H9 (cell line): ENCODE data around the gene KCNK5. TPM values are rescaled to one million over a fixed set of nuclear protein-coding genes. Genes with fewer than 3 reads are reported as not detected.

Experiments
- DNase-seq: peaks from one replicate; pipeline ENCODE4 v3.0.0-alpha.2; 2017
- H2AFZ ChIP-seq: one replicate; pipeline ENCODE4 v1.6.1; 2013; ENCODE audit warnings: mild to moderate bottlenecking, low read length, control low read depth, moderate library complexity
- H2AK5ac ChIP-seq: 2 replicates; pipeline ENCODE4 v1.6.1; 2013; ENCODE audit warnings: low read length, control low read depth, mixed read lengths; ENCODE audit not compliant: insufficient read length
- H2BK120ac ChIP-seq: one replicate; pipeline ENCODE4 v1.6.1; 2013; ENCODE audit warnings: low read depth, mild to moderate bottlenecking, low read length, control low read depth, inconsistent platforms; ENCODE audit not compliant: poor library complexity, severe bottlenecking
- H2BK12ac ChIP-seq: 2 replicates; pipeline ENCODE4 v1.6.1; 2013; ENCODE audit warnings: low read length, control low read depth, mixed read lengths, low read depth; ENCODE audit not compliant: insufficient read length
- H2BK15ac ChIP-seq: 2 replicates; pipeline ENCODE4 v1.6.1; 2013; ENCODE audit warnings: low read depth, low read length, control low read depth
- H2BK20ac ChIP-seq: one replicate; pipeline ENCODE4 v1.6.1; 2013; ENCODE audit warnings: low read depth, mild to moderate bottlenecking, low read length, control low read depth, inconsistent platforms; ENCODE audit not compliant: poor library complexity, severe bottlenecking
- H2BK5ac ChIP-seq: 2 replicates; pipeline ENCODE4 v1.6.1; 2013; ENCODE audit warnings: low read length, control low read depth, mixed read lengths; ENCODE audit not compliant: insufficient read length
- H3K14ac ChIP-seq: 2 replicates; pipeline ENCODE4 v1.6.1; 2013; ENCODE audit warnings: low read length, control low read depth; ENCODE audit not compliant: insufficient read depth
- H3K18ac ChIP-seq: 2 replicates; pipeline ENCODE4 v1.6.1; 2013; ENCODE audit warnings: low read depth, mild to moderate bottlenecking, mixed read lengths, low read length, control low read depth; ENCODE audit not compliant: insufficient read length
- H3K23ac ChIP-seq: 2 replicates; pipeline ENCODE4 v1.6.1; 2013; ENCODE audit warnings: low read length, control low read depth, mixed read lengths, low read depth; ENCODE audit not compliant: insufficient read length
- H3K23me2 ChIP-seq: 2 replicates; pipeline ENCODE4 v1.6.1; 2013; ENCODE audit warnings: low read depth, mild to moderate bottlenecking, mixed read lengths, low read length, control low read depth; ENCODE audit not compliant: insufficient read length, poor library complexity, severe bottlenecking
- H3K27ac ChIP-seq: 2 replicates; pipeline ENCODE4 v1.5.1; 2013; ENCODE audit warnings: low read length, control low read depth, mixed read lengths, low read depth; ENCODE audit not compliant: insufficient read length
- H3K27me3 ChIP-seq: 2 replicates; pipeline ENCODE4 v1.6.1; 2013; ENCODE audit warnings: low read length, control low read depth, inconsistent platforms; ENCODE audit not compliant: insufficient read depth
- H3K4ac ChIP-seq: 2 replicates; pipeline ENCODE4 v1.6.1; 2013; ENCODE audit warnings: low read depth, mild to moderate bottlenecking, control low read depth, inconsistent platforms, low read length, moderate library complexity
- H3K4me1 ChIP-seq: 2 replicates; pipeline ENCODE4 v1.6.1; 2013; ENCODE audit warnings: low read length, control low read depth, inconsistent platforms; ENCODE audit not compliant: insufficient read depth
- H3K4me2 ChIP-seq: 2 replicates; pipeline ENCODE4 v1.6.1; 2013; ENCODE audit warnings: low read length, control low read depth, mixed read lengths; ENCODE audit not compliant: insufficient read length, insufficient read depth
- H3K56ac ChIP-seq: 2 replicates; pipeline ENCODE4 v1.6.1; 2013; ENCODE audit warnings: low read depth, mild to moderate bottlenecking, mixed read lengths, low read length, control low read depth; ENCODE audit not compliant: insufficient read length
- H3K79me1 ChIP-seq: 2 replicates; pipeline ENCODE4 v1.6.1; 2013; ENCODE audit warnings: low read depth, mild to moderate bottlenecking, moderate library complexity, low read length, control low read depth, inconsistent platforms; ENCODE audit not compliant: insufficient read depth, poor library complexity, severe bottlenecking
- H3K79me2 ChIP-seq: 2 replicates; pipeline ENCODE4 v1.6.1; 2013; ENCODE audit warnings: low read length, control low read depth, inconsistent platforms; ENCODE audit not compliant: insufficient read depth
- H3K9ac ChIP-seq: 2 replicates; pipeline ENCODE4 v1.6.1; 2013; ENCODE audit warnings: low read length, control low read depth, mixed read lengths; ENCODE audit not compliant: insufficient read length; ENCODE audit errors: extremely low read depth
- H3K9me3 ChIP-seq: one replicate; pipeline ENCODE4 v1.6.1; 2013; ENCODE audit warnings: low read depth, low read length, inconsistent platforms; ENCODE audit not compliant: control insufficient read depth
- H3T11ph ChIP-seq: one replicate; pipeline ENCODE4 v1.6.1; 2013; ENCODE audit warnings: mild to moderate bottlenecking, low read length, control low read depth, inconsistent platforms
- H4K20me1 ChIP-seq: one replicate; pipeline ENCODE4 v1.6.1; 2013; ENCODE audit not compliant: control insufficient read depth, insufficient read length, insufficient read depth
- H4K5ac ChIP-seq: 2 replicates; pipeline ENCODE4 v1.6.1; 2013; ENCODE audit warnings: low read depth, mild to moderate bottlenecking, mixed read lengths, low read length, control low read depth; ENCODE audit not compliant: insufficient read length
- H4K8ac ChIP-seq: replicated peaks from 2 replicates; pipeline ENCODE4 v1.6.1; 2013; ENCODE audit warnings: low read length, control low read depth, mixed read lengths, low read depth; ENCODE audit not compliant: insufficient read length
- H4K91ac ChIP-seq: 2 replicates; pipeline ENCODE4 v1.6.1; 2013; ENCODE audit warnings: low read depth, mild to moderate bottlenecking, moderate library complexity, mixed read lengths, low read length, control low read depth; ENCODE audit not compliant: insufficient read length
- H3K27ac Mint-ChIP-seq, 3 experiments: 2 replicates in 2 of 3; 3 replicates in 1 of 3; pipeline ENCODE4 v1.8.0; 2020 to 2021; ENCODE audit warnings: mixed read lengths in 3 of 3, mild to moderate bottlenecking in 1 of 3, moderate library complexity in 1 of 3
- H3K27me3 Mint-ChIP-seq: 2 replicates; pipeline ENCODE4 v1.8.0; 2021; ENCODE audit warnings: low read depth, mild to moderate bottlenecking, moderate library complexity, mixed read lengths
- H3K36me3 Mint-ChIP-seq, 3 experiments: 2 replicates in 2 of 3; 3 replicates in 1 of 3; pipeline ENCODE4 v1.8.0; 2020 to 2021; ENCODE audit warnings: low read depth in 3 of 3, mixed read lengths in 3 of 3; ENCODE audit not compliant: insufficient read depth in 1 of 3
- H3K4me1 Mint-ChIP-seq, 2 experiments: 2 replicates each; pipeline ENCODE4 v1.8.0; 2020; ENCODE audit warnings: mixed read lengths in 2 of 2
- H3K4me3 Mint-ChIP-seq, 2 experiments: 2 replicates in 1 of 2; 3 replicates in 1 of 2; pipeline ENCODE4 v1.8.0; 2020 to 2021; ENCODE audit warnings: mild to moderate bottlenecking in 2 of 2, mixed read lengths in 2 of 2, moderate library complexity in 1 of 2
- H3K9me3 Mint-ChIP-seq, 2 experiments: 2 replicates in 1 of 2; 3 replicates in 1 of 2; pipeline ENCODE4 v1.8.0; 2020; ENCODE audit warnings: mild to moderate bottlenecking in 2 of 2, mixed read lengths in 2 of 2, moderate library complexity in 1 of 2
- CTCF ChIP-seq: fragments of 200-600 bp; sonication (generic); conservative IDR thresholded peaks from 3 replicates; pipeline ENCODE4 v1.8.0; 2021; ENCODE audit warnings: antibody characterized with exemption, mild to moderate bottlenecking
- WGBS: extraction: QIAGEN DNeasy Blood & Tissue Kit; methylation state at CpG from one replicate; pipeline ENCODE4 v1.1.7; 2013; ENCODE audit warnings: missing lambda C conversion rate, low lambda C conversion rate, mixed read lengths; ENCODE audit not compliant: insufficient read length; ENCODE audit errors: extremely low coverage; 5-methylcytosine and 5-hydroxymethylcytosine counted together
- total RNA-seq: library from RNA; stranded (reverse); gene quantifications from 2 replicates; pipeline ENCODE4 v1.2.1, GENCODE V29; 2021

KCNK5 gene
- total RNA-seq, 1 experiment from 2014 or later: 30.0 TPM

- DNase-seq: no peak
- no peaks in the 10 kb centered on the region for H4K20me1 ChIP-seq
- no peak overlapping the region for H2BK15ac ChIP-seq
- Mint-ChIP-seq H3K27ac (peak overlapping the region in 1 of 3 experiments; percentile 20; a peak in 1 of 7 replicates), H3K27me3 (peaks cover 2% of the 10 kb centered on the region; the same call in 1 of the 2 replicates), H3K4me3 (peak overlapping the region in 1 of 2 experiments; percentile 58; a peak in 3 of 5 replicates), H3K9me3 (no peaks in the 10 kb centered on the region), H3K36me3 (peaks cover 25 to 42% (median 33%) of the 10 kb centered on the region in 3 experiments), H3K4me1 (peaks cover 77 to 80% of the 10 kb centered on the region in 2 experiments)
- TF ChIP-seq CTCF: no peak
- H3K14ac ChIP-seq: no peak overlapping the region
- no peak overlapping the region for H4K8ac ChIP-seq
- H3K4ac ChIP-seq: no peak overlapping the region
- H3K9me3 ChIP-seq: no peaks in the 10 kb centered on the region
- H2BK20ac ChIP-seq: no peak overlapping the region
- H3K27me3 ChIP-seq: no peaks in the 10 kb centered on the region
- peaks cover 19% of the 10 kb centered on the region for H3K23me2 ChIP-seq
- H3K9ac ChIP-seq: no peak overlapping the region
- no peak overlapping the region for H2BK5ac ChIP-seq
- no peak overlapping the region for H4K5ac ChIP-seq
- H2BK120ac ChIP-seq: no peak overlapping the region
- no peak overlapping the region for H3K27ac ChIP-seq
- H2AK5ac ChIP-seq: no peak overlapping the region
- H3K79me1 ChIP-seq: peaks cover 32% of the 10 kb centered on the region
- no peak overlapping the region for H2BK12ac ChIP-seq
- no peak overlapping the region for H3K18ac ChIP-seq
- H3K4me2 ChIP-seq: peak overlapping the region; percentile 25
- WGBS: no CpG with 5 or more reads among the region's 6 CpGs
- peaks cover 24% of the 10 kb centered on the region for H3K4me1 ChIP-seq
- peaks cover 60% of the 10 kb centered on the region; the same call in 1 of the 2 replicates for H3K79me2 ChIP-seq
- no peak overlapping the region for H3K23ac ChIP-seq
- no peak overlapping the region for H4K91ac ChIP-seq
- H2AFZ ChIP-seq: no peak overlapping the region
- H3K56ac ChIP-seq: no peak overlapping the region
- no peak overlapping the region for H3T11ph ChIP-seq
Measured at GRCh38 chr6:39225946-39226437, 3.3 kb downstream of the KCNK5 start.
